ENCODE data around the gene SLC25A18. TPM values are rescaled to one million over a fixed set of nuclear protein-coding genes. Genes with fewer than 3 reads are reported as not detected.

Gene SLC25A18
- total and polyA plus RNA-seq, 4 donors, result 18.8 to 84.7 (median 69.8) TPM

GRCh38 chr22:17590586-17590985 is 27.3 kb downstream of the SLC25A18 start:
- Histone ChIP-seq H3K4me3 (ENCODE audit: low read depth in 1 of 3, low read length in 3 of 3) (no peak overlapping the region), H3K27ac (ENCODE audit: low read depth in 1 of 2, low read length in 2 of 2) (no peak overlapping the region), H3K9ac (ENCODE audit: low read depth in 1 of 2, low read length in 2 of 2) (no peak overlapping the region), H3K4me1 (ENCODE audit: control insufficient read depth in 4 of 4, insufficient read depth in 4 of 4, low read length in 3 of 4) (no peaks in the 10 kb centered on the region), H3K36me3 (ENCODE audit: control insufficient read depth in 4 of 4, insufficient read depth in 3 of 4, low read depth in 1 of 4, low read length in 3 of 4) (peaks cover 15 to 70% (median 67%) of the 10 kb centered on the region in 4 donors), H3K27me3 (ENCODE audit: control insufficient read depth in 4 of 4, insufficient read depth in 4 of 4, low read length in 3 of 4) (no peaks in the 10 kb centered on the region), H3K9me3 (ENCODE audit: control insufficient read depth in 4 of 4, low read length in 3 of 4) (no peaks in the 10 kb centered on the region)
- no peak for DNase-seq (ENCODE audit: low spot score)
- 91% methylated on average over 5 of the region's 5 CpGs for WGBS
- TF ChIP-seq CTCF (IDR thresholded peaks at IDR 0.05; ENCODE audit: low read depth, low read length, missing input control) (no peak), RAD21 (IDR thresholded peaks at IDR 0.05) (no peak), MAX (IDR thresholded peaks at IDR 0.05) (no peak), JUND (IDR thresholded peaks at IDR 0.05) (no peak), NR2F2 (IDR thresholded peaks at IDR 0.05) (no peak), HNF4G (IDR thresholded peaks at IDR 0.05) (no peak), HNF4A (conservative IDR thresholded peaks at IDR 0.05) (no peak), GABPA (IDR thresholded peaks at IDR 0.05 in 1 of 2, conservative IDR thresholded peaks at IDR 0.05 in 1 of 2) (no peak), EGR1 (IDR thresholded peaks at IDR 0.05; ENCODE audit: low read depth in 2 of 2) (no peak)

GRCh38 chr22:17592201-17592600 is 28.9 kb downstream of the SLC25A18 start:
- H3K9ac ChIP-seq (ENCODE audit: low read depth in 1 of 2, low read length in 2 of 2), result no peak overlapping the region
- H3K36me3 ChIP-seq (ENCODE audit: control insufficient read depth in 4 of 4, insufficient read depth in 3 of 4, low read depth in 1 of 4, low read length in 3 of 4), result peaks cover 17 to 75% (median 71%) of the 10 kb centered on the region in 4 donors
- no peaks in the 10 kb centered on the region for H3K9me3 ChIP-seq (ENCODE audit: control insufficient read depth in 4 of 4, low read length in 3 of 4)
- no peaks in the 10 kb centered on the region for H3K27me3 ChIP-seq (ENCODE audit: control insufficient read depth in 4 of 4, insufficient read depth in 4 of 4, low read length in 3 of 4)
- no peak for DNase-seq (ENCODE audit: low spot score)
- no peak overlapping the region for H3K4me3 ChIP-seq (ENCODE audit: low read depth in 1 of 3, low read length in 3 of 3)
- H3K27ac ChIP-seq (ENCODE audit: low read depth in 1 of 2, low read length in 2 of 2), result no peak overlapping the region
- no peaks in the 10 kb centered on the region for H3K4me1 ChIP-seq (ENCODE audit: control insufficient read depth in 4 of 4, insufficient read depth in 4 of 4, low read length in 3 of 4)
- WGBS, result 88% methylated on average over 5 of the region's 5 CpGs
- no peak for TF ChIP-seq TAF1 (conservative IDR thresholded peaks at IDR 0.05)
- no peak for TF ChIP-seq REST (IDR thresholded peaks at IDR 0.05)
- TF ChIP-seq JUND (IDR thresholded peaks at IDR 0.05), result no peak
- TF ChIP-seq YY1 (IDR thresholded peaks at IDR 0.05), result no peak
- no peak for TF ChIP-seq ATF3 (IDR thresholded peaks at IDR 0.05)
- no peak for TF ChIP-seq ZBTB33 (IDR thresholded peaks at IDR 0.05)
- no peak for TF ChIP-seq FOXA2 (IDR thresholded peaks at IDR 0.05)
- TF ChIP-seq MAX (IDR thresholded peaks at IDR 0.05), result no peak
- TF ChIP-seq HNF4A (conservative IDR thresholded peaks at IDR 0.05), result no peak
- TF ChIP-seq EGR1 (IDR thresholded peaks at IDR 0.05; ENCODE audit: low read depth in 2 of 2), result no peak
- TF ChIP-seq GABPA (IDR thresholded peaks at IDR 0.05 in 1 of 2, conservative IDR thresholded peaks at IDR 0.05 in 1 of 2), result no peak
- TF ChIP-seq RXRA (IDR thresholded peaks at IDR 0.05), result no peak
- no peak for TF ChIP-seq RAD21 (IDR thresholded peaks at IDR 0.05)
- no peak for TF ChIP-seq FOXA1 (IDR thresholded peaks at IDR 0.05)
- TF ChIP-seq HNF4G (IDR thresholded peaks at IDR 0.05), result no peak
- no peak for TF ChIP-seq CTCF (IDR thresholded peaks at IDR 0.05; ENCODE audit: low read depth, low read length, missing input control)
- TF ChIP-seq NR2F2 (IDR thresholded peaks at IDR 0.05), result no peak
- TF ChIP-seq SP1 (IDR thresholded peaks at IDR 0.05), result no peak
